HG03565 (cell line): Measurements from ENCODE around the gene RUVBL2.
"Not testable (repeated sequence)": the region's sequence is repeated elsewhere in the genome, so short reads cannot be mapped to it uniquely, and the experiment has no call there.

Source experiments
- ATAC-seq: cut with Tn5 transposase; IDR thresholded peaks from one replicate; pipeline ENCODE4 v1.9.1; 2021; ENCODE audit warnings: mild to moderate bottlenecking, moderate library complexity; ENCODE audit not compliant: unreplicated experiment

RUVBL2 gene

GRCh38 chr19:49038557-49039276 lies 45.0 kb downstream of the RUVBL2 start:
- not testable (repeated sequence) for ATAC-seq

- not testable (repeated sequence) for ATAC-seq
These were observed 46.0 kb downstream of the RUVBL2 start for GRCh38 chr19:49039736-49040135.

- no peak for ATAC-seq
These were observed 48.5 kb downstream of the RUVBL2 start for GRCh38 chr19:49042177-49042576.

DNA sequence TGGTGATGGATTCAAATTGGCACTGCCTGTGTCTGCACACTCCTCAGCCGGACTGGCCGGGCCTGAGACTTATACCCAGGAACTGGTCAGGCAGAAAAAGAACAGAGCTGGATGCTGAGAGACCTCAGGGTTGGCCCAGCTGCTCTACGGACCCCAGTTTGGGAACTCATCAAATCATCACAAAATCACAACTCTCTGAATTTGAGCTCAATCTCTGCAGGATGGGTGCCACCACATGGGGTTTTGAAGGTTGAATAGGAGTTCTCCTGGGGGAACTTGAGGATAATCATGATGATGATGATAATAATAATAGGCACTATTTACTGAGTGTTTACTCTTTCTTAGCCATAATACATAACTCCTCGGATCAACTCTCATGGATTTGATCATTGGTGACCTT lies 49.0 kb downstream of the RUVBL2 start:
- ATAC-seq, result not testable (repeated sequence)

DNA sequence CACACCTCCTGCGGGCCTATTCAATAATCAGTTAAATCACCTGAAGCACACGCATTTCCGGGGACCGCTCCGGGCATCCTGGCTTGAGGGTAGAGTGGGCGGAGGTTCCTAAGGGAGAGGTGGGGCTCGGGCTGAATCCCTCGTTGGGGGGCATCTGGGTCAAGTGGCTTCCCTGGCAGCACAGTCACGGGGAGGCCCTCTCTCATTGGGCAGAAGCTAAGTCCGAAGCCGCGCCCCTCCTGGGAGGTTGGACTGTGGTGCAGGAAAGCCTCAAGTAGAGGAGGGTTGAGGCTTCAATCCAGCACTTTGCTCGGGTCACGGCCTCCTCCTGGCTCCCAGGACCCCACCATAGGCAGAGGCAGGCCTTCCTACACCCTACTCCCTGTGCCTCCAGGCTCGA lies 49.9 kb downstream of the RUVBL2 start, which contains the start of gene CGB5:
TSS of gene CGB5 (plus strand) at position 301 of the 400 bp plus-strand sequence. CDS start 362 bp downstream, outside the sequence.
- ATAC-seq, result not testable (repeated sequence)

DNA sequence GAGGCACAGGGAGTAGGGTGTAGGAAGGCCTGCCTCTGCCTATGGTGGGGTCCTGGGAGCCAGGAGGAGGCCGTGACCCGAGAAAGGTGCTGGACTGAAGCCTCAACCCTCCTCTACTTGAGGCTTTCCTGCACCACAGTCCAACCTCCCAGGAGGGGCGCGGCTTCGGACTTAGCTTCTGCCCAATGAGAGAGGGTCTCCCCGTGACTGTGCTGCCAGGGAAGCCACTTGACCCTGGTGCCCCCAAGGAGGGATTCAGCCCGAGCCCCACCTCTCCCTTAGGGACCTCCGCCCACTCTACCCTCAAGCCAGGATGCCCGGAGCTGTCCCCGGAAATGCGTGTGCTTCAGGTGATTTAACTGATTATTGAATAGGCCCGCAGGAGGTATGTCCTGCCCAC lies 55.3 kb downstream of the RUVBL2 start, which contains the start of gene CGB8:
TSS of gene CGB8 (minus strand) at position 101 of the 400 bp plus-strand sequence. CDS start 372 bp downstream, outside the sequence.
- ATAC-seq, result not testable (repeated sequence)

GRCh38 chr19:49049834-49050233 lies 56.1 kb downstream of the RUVBL2 start:
- ATAC-seq, result not testable (repeated sequence)

- not testable (repeated sequence) for ATAC-seq
These were observed 56.8 kb downstream of the RUVBL2 start for GRCh38 chr19:49050376-49051033.

- ATAC-seq, result no peak
These were observed 62.6 kb downstream of the RUVBL2 start for GRCh38 chr19:49056101-49056901.

DNA sequence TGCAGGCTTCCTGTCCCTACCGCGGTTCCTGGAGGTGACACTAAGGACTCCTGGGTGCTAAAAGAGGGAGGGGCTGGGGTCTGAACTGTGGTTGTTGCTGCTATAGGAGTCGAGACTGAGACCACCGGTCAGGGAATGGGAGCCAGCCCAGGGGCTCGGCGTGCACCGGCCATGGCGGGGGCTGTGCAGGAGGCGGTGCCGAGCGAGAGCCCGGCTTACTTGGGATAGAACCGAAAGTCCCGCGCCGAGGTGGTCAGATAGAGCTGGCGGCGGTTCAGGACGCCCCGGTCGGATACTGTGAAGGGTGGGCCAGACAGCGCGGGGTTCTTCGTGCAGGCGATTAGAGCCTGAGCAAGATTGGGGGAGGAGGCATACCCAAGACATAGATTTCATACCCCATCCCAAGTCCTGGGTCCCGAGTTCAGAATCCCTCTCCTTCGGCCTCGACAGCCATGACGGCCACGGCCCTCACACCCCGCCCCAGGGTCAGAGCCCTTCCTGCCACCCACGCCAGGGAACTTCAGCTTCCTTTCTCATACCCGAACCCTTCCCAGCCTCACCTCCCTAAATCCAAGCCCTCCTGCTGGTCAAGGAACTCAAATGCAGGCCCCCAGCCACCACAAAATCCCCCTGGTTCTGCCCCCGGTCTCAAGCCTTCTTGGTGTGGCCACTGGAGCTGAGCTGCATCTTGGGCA lies 63.4 kb downstream of the RUVBL2 start:
- not testable (repeated sequence) for ATAC-seq

- no peak for ATAC-seq
These were observed 64.0 kb downstream of the RUVBL2 start, which contains the start of gene CGB7 for GRCh38 chr19:49057636-49058234. TSS of gene CGB7 (minus strand) at chr19:49057749. CDS start at chr19:49055375, 2,374 bp downstream.

DNA sequence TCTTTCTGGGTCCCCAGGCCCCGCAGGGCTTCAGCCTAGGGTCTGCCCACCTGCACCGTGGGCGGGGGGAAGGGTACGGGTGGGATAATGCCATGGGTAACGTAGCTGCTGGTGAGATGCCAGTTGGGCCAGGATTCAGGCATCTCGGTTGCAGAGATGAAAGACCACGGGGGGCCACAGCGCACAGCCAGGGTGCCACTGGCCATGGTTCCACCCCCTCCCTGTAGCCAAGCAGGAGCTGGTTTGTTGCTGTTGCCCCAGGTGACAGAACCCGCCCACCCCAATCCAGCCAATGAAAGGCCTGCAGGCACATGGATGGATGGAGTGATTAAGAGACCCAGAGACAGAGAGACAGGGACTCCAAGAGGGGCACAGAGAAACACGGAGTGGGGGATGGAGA lies 64.9 kb downstream of the RUVBL2 start:
- no peak for ATAC-seq

DNA sequence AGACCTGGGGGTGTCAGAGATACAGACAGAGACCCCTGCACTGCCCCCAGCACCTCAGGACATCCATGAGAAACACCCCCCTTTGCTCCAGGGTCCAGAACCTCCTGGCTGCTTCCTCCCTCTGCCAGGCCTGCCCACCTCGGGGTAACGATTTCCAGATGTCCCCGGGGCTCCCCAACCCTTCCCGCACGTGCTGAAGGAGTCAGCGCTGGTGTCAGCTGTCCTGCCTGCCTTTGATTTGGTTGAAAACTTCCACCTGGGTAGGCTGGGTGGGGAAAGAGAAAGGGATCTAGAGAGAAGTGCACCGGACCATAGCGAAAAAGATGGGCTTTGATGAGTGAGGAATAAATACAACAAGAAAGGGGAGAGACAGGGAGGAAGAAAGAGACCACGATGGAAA lies 65.4 kb downstream of the RUVBL2 start:
- no peak for ATAC-seq

DNA sequence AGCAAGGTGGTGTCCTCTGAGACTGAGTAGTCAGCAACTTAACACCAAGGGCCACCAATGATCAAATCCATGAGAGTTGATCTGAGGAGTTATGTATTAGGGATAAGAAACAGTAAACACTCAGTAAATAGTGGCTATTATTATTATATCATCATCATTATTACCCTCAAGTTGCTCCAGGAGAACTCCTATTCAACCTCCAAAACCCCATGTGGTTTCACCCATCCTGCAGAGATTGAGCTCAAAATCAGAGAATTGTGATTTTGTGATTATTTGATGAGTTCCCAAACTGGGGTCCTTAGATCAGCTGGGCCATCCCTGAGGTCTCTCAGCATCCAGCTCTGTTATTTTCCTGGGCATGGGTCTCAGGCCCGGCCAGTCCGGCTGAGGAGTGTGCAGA lies 67.3 kb downstream of the RUVBL2 start:
- ATAC-seq, result no peak

DNA sequence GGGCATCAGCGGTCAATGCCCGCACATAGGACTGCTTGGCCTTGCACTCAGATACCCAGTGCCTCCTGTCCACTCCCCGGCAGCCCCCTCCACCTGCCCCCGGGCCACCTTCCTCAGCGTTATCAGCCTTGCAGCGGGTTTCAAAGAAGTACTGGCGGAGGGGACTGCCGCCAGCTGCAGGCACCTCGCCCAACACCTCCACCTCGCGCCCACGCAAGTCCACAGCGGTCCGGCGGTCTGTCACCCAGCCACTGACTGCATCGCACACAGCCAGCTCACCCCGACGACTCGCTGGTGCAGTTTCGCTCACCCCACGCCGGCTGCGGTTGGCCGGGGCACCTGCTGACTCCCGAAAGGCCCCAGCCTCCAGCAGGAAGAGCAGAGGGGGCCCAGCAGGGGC lies 67.8 kb downstream of the RUVBL2 start:
- ATAC-seq, result no peak

- ATAC-seq, result no peak
These were observed 70.4 kb downstream of the RUVBL2 start for GRCh38 chr19:49064029-49064629.

DNA sequence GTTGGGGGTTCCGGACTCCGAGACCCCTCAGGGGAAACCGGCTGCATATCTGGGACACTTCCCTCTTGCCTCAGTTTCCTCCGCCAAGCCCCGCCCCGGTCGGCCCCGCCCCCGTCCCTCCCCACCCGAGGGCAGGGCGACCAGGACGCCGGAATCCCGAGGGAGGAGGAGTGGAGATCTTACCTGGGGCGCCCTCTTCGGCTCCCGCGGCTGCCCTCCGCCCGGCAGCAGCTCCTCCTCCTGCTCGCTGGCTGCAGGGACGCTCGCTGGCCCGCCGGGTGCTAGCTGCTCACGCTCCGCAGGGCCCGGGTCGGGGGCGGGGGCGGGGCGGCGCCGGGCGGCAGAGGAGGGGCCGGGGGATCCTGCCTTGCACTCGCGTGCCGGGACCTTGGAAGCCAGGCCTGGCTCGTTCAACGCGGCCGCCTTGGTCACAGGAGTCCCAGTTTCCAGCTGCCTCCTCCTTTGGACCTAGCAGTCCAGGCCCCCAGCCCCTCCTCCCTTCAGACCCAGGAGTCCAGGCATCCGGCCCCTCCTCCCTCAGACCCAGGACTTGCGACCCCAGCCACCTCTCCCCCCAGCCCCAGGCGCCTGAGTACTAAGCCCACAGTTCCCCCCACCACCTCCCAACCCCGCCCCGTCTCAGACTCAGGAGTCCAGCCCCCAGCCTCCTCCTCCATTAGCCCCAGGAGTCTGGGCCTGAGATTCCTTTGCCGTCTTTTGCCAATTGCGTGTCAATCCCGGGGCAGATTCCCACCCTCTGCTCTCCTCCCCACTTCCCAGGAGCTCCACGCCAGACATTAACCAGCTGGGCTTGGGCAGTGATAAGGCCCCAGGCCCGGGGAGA lies 71.3 kb downstream of the RUVBL2 start, which contains the start of gene NTF4:
TSS of gene NTF4 (minus strand) at position 51 of the 844 bp plus-strand sequence. CDS start 2,821 bp downstream, outside the sequence.
- no peak for ATAC-seq
